Thymus (tissue), 11 donors: Measurements from ENCODE around the gene CD274. TPM values are rescaled to one million over a fixed set of nuclear protein-coding genes. Genes with fewer than 3 reads are reported as not detected.
A peak's percentile ranks its signal among the peaks of the same experiment; 100 is the strongest.

ENCODE experiments used
- DNase-seq, 9 donors: peaks; one replicate each; pipeline ENCODE4 v3.0.0-alpha.2; 2013; ENCODE audit warnings: low spot score in 9 of 9, low read depth in 6 of 9, missing footprints in 1 of 9
- H3K27ac ChIP-seq, 2 donors: one replicate each; pipeline ENCODE4 v1.5.1; 2013; ENCODE audit warnings: control low read depth in 1 of 2, low read depth in 1 of 2, low read length in 1 of 2, mild to moderate bottlenecking in 1 of 2, moderate library complexity in 1 of 2
- H3K27me3 ChIP-seq, 2 donors: one replicate each; pipeline ENCODE4 v1.5.1; 2013; ENCODE audit warnings: low read length in 1 of 2; ENCODE audit not compliant: control insufficient read depth in 2 of 2, insufficient read depth in 1 of 2
- H3K36me3 ChIP-seq, 2 donors: one replicate each; pipeline ENCODE4 v1.5.1; 2013; ENCODE audit warnings: low read length in 1 of 2, mild to moderate bottlenecking in 1 of 2, moderate library complexity in 1 of 2; ENCODE audit not compliant: control insufficient read depth in 2 of 2, insufficient read depth in 2 of 2
- H3K4me1 ChIP-seq, 2 donors: one replicate each; pipeline ENCODE4 v1.5.1; 2013; ENCODE audit warnings: low read length in 2 of 2; ENCODE audit not compliant: control insufficient read depth in 2 of 2, insufficient read depth in 2 of 2
- H3K4me3 ChIP-seq, 2 donors: one replicate each; pipeline ENCODE4 v1.5.1; 2013; ENCODE audit warnings: low read length in 2 of 2, control low read depth in 1 of 2, mild to moderate bottlenecking in 1 of 2
- H3K9me3 ChIP-seq, 2 donors: one replicate each; pipeline ENCODE4 v1.5.1; 2013; ENCODE audit warnings: low read length in 1 of 2, mild to moderate bottlenecking in 1 of 2; ENCODE audit not compliant: control insufficient read depth in 2 of 2, insufficient read depth in 1 of 2
- WGBS: extraction: QIAGEN DNeasy Blood & Tissue Kit; methylation state at CpG from one replicate; pipeline ENCODE4 v1.1.7; 2013; 5-methylcytosine and 5-hydroxymethylcytosine counted together
- polyA plus RNA-seq: library from polyadenylated mRNA; stranded (reverse); fragments of 200-250 nt; gene quantifications from one replicate; pipeline ENCODE4 v1.2.3, GENCODE V29; 2013
- total RNA-seq: library from RNA; stranded (reverse); fragments of 120-200 nt; gene quantifications from one replicate; pipeline ENCODE4 v1.2.4, GENCODE V29; 2013
- donor health status: healthy.

Gene CD274
- total and polyA plus RNA-seq, 2 donors: 10.9 to 21.7 TPM

DNA sequence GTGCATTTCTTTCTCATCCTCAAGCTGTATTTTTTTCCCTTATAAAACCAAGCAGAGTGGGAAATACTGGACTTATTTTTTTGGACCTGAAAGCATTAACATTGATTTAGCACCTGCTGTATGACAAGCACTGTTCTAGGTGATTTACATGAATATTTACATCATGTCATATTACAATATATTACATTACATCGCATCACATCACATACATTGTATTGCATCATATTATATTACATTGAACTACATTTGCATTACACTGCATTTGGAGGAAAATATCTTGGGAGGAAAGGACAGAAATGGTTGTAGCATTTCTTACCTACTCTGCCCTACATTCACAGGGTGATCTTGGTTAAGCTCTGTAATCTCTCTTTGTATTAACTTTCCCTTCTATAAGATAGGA lies 48.8 kb downstream of the CD274 start:
- H3K9me3 ChIP-seq: no peaks in the 10 kb centered on the region
- H3K27me3 ChIP-seq: no peaks in the 10 kb centered on the region
- no peak overlapping the region for H3K27ac ChIP-seq
- H3K36me3 ChIP-seq: no peaks in the 10 kb centered on the region
- WGBS: 96% methylated on average over 1 of the region's 1 CpG
- DNase-seq: no peak
- no peaks in the 10 kb centered on the region for H3K4me1 ChIP-seq
- no peak overlapping the region for H3K4me3 ChIP-seq

DNA sequence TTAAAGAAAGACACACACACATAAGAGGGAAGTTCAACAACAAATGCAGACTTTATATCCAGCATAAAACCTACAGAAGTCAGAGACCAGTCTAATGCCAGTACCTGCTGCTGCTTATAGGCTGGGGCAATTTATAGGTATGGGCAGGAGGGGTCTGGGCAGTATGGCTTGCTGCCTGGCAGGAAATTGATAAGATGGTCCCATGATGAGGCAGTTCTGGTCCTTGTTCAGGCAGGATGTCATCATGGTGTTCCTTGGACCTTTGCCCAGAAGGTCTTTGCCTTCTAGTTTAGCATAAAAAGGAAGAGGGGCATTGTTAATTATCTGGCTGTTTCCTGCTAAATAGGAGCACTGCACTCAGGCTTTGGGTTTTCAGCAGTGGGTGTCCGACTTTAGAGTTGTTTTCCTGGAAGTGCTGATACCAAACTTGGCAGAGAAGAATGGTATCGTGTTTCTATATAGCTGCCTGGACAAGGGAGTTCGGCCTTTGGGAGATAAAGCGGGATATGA lies 49.6 kb downstream of the CD274 start:
- Histone ChIP-seq H3K4me1 (no peaks in the 10 kb centered on the region), H3K36me3 (no peaks in the 10 kb centered on the region), H3K27ac (peak overlapping the region in 1 of 2 donors; percentile 31), H3K27me3 (no peaks in the 10 kb centered on the region), H3K4me3 (no peak overlapping the region), H3K9me3 (no peaks in the 10 kb centered on the region)
- DNase-seq: no peak
- WGBS: 44% methylated on average over 4 of the region's 4 CpGs

DNA sequence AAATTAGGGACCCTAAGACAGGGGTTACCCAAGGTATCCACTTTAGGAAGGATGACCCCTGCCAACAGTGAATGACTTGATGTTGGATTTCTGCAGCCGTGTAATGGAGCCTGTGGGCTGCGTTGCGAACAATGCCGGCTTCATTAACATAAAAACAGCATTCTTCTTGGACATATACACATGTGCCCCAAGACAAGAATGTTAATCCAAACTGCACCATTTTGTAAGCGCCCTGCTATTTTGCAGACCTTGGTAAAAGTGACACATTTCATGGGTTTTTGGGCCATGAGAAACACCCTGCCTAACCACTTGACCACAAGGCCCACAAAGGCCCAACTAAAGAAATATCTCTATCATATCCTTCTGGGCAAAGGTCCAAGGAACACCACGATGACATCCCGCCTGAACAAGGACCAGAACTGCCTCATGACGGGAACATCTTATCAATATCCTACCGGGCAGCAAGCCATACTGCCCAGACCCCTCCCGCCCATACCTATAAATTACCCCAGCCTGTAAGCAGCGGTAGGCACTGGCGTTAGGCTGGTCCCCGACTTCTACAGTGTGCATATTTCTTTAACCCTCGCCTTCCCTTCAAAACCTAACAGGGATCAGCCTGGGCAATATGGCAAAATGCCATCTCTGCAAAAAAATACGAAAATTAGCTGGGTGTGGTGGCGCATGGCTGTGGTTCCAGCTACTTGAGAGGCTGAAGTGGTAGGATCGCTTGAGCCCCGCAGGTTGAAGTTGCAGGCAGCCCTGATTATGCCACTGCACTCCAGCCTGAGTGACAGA lies 50.3 kb downstream of the CD274 start:
- 79% methylated on average over 18 of the region's 18 CpGs for WGBS
- Histone ChIP-seq H3K4me1 (no peaks in the 10 kb centered on the region), H3K4me3 (no peak overlapping the region), H3K9me3 (no peaks in the 10 kb centered on the region), H3K27me3 (no peaks in the 10 kb centered on the region), H3K36me3 (no peaks in the 10 kb centered on the region), H3K27ac (no peak overlapping the region)
- DNase-seq: no peak

DNA sequence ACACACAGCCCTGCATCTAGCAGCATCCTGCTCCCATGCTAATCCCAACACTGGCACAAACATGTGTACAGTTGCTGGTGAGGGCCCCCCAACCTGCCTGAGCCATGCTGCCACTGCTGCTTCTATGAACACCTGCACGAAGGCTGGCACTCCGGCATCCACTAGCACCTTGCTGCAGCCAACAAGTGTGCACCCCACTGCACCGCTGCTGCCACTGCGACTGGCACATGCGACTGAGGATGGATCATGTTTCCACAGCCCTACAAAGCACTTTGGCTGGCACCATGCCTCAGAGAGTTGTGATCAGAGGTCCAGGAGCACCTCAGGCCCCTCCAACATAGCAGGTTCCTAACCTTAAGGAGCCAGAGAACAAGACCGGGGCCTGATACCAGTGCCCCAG lies 52.2 kb downstream of the CD274 start:
- H3K36me3 ChIP-seq: no peaks in the 10 kb centered on the region
- no peak overlapping the region for H3K4me3 ChIP-seq
- no peak for DNase-seq
- no peak overlapping the region for H3K27ac ChIP-seq
- no peaks in the 10 kb centered on the region for H3K9me3 ChIP-seq
- WGBS: 89% methylated on average over 6 of the region's 6 CpGs
- H3K4me1 ChIP-seq: no peaks in the 10 kb centered on the region
- no peaks in the 10 kb centered on the region for H3K27me3 ChIP-seq

DNA sequence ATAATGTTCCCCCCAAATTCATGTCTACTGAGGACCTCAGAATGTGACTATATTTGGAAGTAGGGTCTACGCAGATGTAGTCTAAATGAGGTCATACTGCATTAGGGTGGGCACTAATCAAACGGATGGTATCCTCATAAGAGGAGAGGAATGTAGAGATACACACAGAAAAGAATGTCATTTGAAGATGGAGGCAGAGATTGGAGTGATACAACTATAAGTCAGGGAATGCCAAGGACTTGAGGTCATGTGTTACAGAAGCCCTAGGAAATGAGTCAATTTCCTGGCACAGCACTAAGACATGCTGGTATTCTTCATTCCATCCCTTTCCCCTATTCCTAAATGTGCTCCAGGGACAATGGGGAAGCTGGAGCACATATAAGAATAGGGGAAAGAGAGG lies 59.2 kb downstream of the CD274 start:
- no peaks in the 10 kb centered on the region for H3K27me3 ChIP-seq
- no peak for DNase-seq
- no peaks in the 10 kb centered on the region for H3K9me3 ChIP-seq
- H3K36me3 ChIP-seq: no peaks in the 10 kb centered on the region
- H3K4me3 ChIP-seq: no peak overlapping the region
- 97% methylated on average over 2 of the region's 2 CpGs for WGBS
- H3K4me1 ChIP-seq: no peaks in the 10 kb centered on the region
- peak overlapping the region in 1 of 2 donors; percentile 17 for H3K27ac ChIP-seq

DNA sequence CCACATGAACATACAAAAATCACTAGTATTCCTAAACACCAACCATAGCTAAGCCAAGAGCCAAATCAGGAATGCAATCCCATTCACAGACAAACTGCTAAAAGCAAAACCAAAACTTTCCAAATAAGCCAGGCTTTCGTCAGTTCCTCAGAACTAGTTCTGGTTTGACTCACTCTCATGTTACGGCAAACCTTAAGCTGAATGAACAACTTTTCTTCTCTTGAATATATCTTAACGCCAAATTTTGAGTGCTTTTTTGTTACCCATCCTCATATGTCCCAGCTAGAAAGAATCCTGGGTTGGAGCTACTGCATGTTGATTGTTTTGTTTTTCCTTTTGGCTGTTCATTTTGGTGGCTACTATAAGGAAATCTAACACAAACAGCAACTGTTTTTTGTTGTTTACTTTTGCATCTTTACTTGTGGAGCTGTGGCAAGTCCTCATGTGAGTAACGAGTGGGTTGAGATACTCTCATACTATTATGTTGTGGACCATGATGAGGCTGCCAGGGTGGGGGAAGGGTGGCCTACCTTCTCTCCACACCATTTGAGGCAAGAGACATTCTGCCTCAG lies 60.1 kb downstream of the CD274 start, which contains the start of gene PDCD1LG2:
Gene PDCD1LG2, plus strand, starts transcription at position 172 of the 572 bp plus-strand sequence. CDS start 12,016 bp downstream, outside the sequence.
- Histone ChIP-seq H3K36me3 (no peaks in the 10 kb centered on the region), H3K27me3 (no peaks in the 10 kb centered on the region), H3K9me3 (no peaks in the 10 kb centered on the region), H3K4me1 (no peaks in the 10 kb centered on the region), H3K27ac (peak within 1 kb of the TSS; percentile 30 to 74), H3K4me3 (peak within 1 kb of the TSS in 1 of 2 donors; percentile 9)
- 91% methylated on average over 4 of the region's 4 CpGs for WGBS
- DNase-seq: peak in 1 of 9 donors; percentile 23

DNA sequence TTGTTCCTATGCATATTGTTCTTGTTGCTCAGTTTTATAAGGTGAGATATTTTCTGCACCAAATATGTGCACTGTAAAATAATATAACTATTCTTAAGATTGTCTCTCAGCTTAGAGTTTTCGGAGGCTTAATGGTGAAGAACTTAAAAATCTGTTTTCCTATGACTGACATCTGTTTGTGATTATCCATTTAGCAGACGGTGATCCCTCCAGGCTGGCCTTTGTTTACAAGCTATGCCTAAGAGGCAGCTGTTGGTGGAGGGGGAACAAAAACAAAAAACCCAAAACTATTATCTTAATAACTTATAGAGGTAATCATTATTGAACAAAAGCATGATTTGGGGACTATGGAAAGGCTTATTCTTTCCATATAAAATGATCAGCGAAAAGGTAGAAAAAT lies 60.6 kb downstream of the CD274 start:
- H3K4me3 ChIP-seq: peak overlapping the region in 1 of 2 donors; percentile 9

DNA sequence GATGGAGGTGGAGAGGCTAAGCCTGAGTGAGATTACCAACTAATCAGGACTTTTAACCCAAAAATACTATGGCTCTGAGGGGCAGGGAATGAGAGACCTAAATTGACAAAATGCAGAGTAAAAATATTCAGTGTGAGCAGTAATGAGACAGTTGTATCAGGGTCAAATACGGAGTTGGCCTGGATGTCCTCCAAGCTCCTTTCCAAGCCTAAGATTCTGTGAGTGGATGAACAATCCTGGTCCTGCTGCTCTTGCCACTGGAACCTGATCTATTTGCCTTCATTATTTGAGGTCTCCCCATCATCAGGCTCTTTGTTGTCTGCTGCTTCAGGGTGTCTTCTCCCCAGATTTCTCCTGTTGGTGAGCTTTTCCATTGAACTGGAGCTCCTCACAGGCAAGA lies 61.1 kb downstream of the CD274 start:
- no peak for DNase-seq
- Histone ChIP-seq H3K27me3 (no peaks in the 10 kb centered on the region), H3K36me3 (no peaks in the 10 kb centered on the region), H3K4me3 (no peak overlapping the region), H3K9me3 (no peaks in the 10 kb centered on the region), H3K4me1 (no peaks in the 10 kb centered on the region), H3K27ac (no peak overlapping the region)
- WGBS: 83% methylated on average over 1 of the region's 1 CpG

More for the DNA sequence above, 60.6 kb downstream of the CD274 start:
- DNase-seq: no peak
- WGBS: 97% methylated on average over 3 of the region's 3 CpGs
- Histone ChIP-seq H3K27ac (peak overlapping the region in 1 of 2 donors; percentile 30), H3K27me3 (no peaks in the 10 kb centered on the region), H3K36me3 (no peaks in the 10 kb centered on the region), H3K4me1 (no peaks in the 10 kb centered on the region), H3K9me3 (no peaks in the 10 kb centered on the region)

DNA sequence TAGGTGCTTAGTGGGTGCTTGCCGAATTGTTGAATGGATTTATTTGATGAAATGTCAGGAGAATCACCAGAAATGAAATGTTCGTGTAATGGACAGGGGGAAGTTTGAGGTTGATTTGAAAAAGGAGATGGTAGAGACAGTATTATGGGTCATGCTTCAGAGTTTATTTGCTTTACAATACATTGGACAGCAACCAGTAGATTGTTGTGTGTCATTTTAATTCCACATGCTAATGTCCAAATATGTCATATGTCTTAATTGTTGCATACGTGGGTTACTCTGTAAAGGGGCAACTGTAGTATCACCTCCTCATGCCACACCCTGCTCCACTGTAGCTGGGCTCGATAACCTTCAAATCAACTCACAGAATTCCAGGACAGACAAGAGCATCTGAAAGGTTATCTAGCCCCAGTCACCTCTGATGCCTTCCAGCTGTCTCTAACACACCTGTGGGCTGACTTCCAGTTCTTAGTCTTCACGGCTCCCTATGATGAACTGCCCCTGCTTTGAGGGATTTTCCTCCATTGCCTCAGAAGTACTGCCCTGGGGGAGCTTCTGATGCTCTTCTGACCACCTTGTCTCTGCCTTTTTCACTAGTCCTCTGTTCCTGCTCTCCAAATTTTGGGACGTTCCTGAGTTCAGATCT lies 61.7 kb downstream of the CD274 start:
- Histone ChIP-seq H3K36me3 (no peaks in the 10 kb centered on the region), H3K4me3 (no peak overlapping the region), H3K9me3 (no peaks in the 10 kb centered on the region), H3K4me1 (no peaks in the 10 kb centered on the region), H3K27me3 (no peaks in the 10 kb centered on the region), H3K27ac (no peak overlapping the region)
- 94% methylated on average over 6 of the region's 6 CpGs for WGBS
- no peak for DNase-seq
